ENCODE measurements around the gene DIPK2B. TPM values are rescaled to one million over a fixed set of nuclear protein-coding genes. Genes with fewer than 3 reads are reported as not detected.

DIPK2B gene
- total and polyA plus RNA-seq, 9 of the 15 experiments (the other 6 are each of a cell fraction or from before 2014, with no cell fraction given) = not detected

DNA sequence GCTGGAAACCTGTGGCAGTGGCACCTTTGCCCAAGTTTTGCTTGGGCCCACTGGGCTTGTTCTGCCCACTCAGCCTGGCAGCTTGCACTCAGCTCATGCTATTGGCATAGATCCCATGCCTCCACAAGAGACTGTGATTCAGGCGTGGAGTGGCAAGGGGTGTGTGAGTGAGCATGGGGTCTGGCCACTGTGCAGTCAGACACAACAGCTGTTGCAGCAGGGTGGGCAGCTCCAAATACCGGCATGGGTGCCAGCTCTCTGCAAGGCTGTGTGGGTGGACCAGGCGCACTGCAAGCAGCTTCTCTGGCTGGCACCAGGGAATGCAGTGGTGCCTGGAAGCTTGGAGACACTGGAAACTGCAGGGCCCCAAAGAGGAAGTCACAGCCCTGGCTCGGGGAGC is 27.4 kb upstream of the DIPK2B start (continued):
- TF ChIP-seq GTF2B (IDR thresholded peaks at IDR 0.05; ENCODE audit: extremely low read depth, insufficient read length) = no peak
- no peak for TF ChIP-seq ZBTB34 (CRISPR knock-in tag; IDR thresholded peaks at IDR 0.05)
- no peak for TF ChIP-seq ZNF696 (CRISPR knock-in tag; conservative IDR thresholded peaks at IDR 0.05)
- no peak for TF ChIP-seq CHD1 (IDR thresholded peaks at IDR 0.05; ENCODE audit: low read length)

DNA sequence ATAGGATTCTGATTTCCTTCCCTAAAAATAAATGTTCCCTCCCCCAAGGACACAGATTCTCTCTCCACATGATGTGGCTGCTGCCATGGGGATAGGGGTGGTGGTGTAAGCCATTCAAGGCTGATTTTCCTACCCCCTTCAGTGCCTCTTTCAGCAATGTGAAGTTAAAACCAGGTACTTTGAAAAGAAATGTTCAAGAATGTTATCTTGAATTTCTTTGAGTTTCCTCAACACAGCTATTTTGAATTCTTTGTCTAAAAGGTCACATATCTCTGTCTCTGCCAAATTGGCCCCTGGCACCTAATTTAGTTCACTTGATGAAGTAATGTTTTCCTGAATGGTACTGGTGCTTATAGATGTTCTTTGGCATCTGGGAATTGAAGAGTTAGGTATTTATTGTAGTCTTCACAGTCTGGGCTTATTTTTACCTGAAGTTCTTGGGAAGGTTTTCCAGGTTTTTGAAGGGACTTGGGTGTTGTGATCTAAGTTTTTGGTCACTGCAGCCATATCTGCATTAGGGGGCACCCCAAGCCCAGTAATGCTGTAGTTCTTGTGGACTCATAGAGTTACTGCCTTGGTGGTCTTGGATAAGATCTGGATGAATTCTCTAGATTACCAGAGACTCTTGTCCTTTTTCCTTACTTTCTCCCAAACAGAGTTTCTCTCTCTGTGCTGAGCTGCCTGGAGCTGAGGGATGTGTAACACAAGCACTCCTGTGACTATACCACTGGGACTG is 7.6 kb upstream of the DIPK2B start:
- no peak overlapping the region for H3K27ac ChIP-seq (ENCODE audit: extremely low read depth, low read depth, low read length)
- in situ Hi-C loops (cut with MboI) = no loop called here
- no peaks in the 10 kb centered on the region for H3K36me3 ChIP-seq (ENCODE audit: control insufficient read depth, insufficient read depth, low read length)
- H3K27me3 ChIP-seq (ENCODE audit: control insufficient read depth in 2 of 2, insufficient read depth in 2 of 2, low read length in 2 of 2) = no peaks in the 10 kb centered on the region
- DNase-seq (ENCODE audit: extremely low read depth in 1 of 4, low spot score in 3 of 4) (no peak), ATAC-seq (no peak), FAIRE-seq (no peak)
- intact Hi-C loops (cut with micrococcal nuclease) = no loop called here
- no peak overlapping the region for H2AFZ ChIP-seq (ENCODE audit: low read depth, low read length)
- H3K9ac ChIP-seq (ENCODE audit: insufficient read depth in 1 of 2, low read depth in 2 of 2, low read length in 2 of 2) = no peak overlapping the region
- no peaks in the 10 kb centered on the region for H3K9me3 ChIP-seq (replicated peaks; ENCODE audit: control insufficient read depth, insufficient read depth, low read depth, low read length)
- H3K4me2 ChIP-seq (ENCODE audit: insufficient read depth, low read length) = no peak overlapping the region
- H3K79me2 ChIP-seq (ENCODE audit: control insufficient read depth, insufficient read depth, low read length) = no peaks in the 10 kb centered on the region
- H4K20me1 ChIP-seq (replicated peaks; ENCODE audit: control insufficient read depth, insufficient read depth, low read length) = no peaks in the 10 kb centered on the region
- ChIA-PET POLR2A (no interaction called here), CTCF (ENCODE audit: low intra/inter-chr PET ratio) (no interaction called here)
- no peak overlapping the region for H3K4me3 ChIP-seq
- BruUV-seq (replicated peaks) = no TSS peak
- H3K9me1 ChIP-seq (ENCODE audit: control insufficient read depth, insufficient read depth, low read length) = no peaks in the 10 kb centered on the region
- no peaks in the 10 kb centered on the region for H3K4me1 ChIP-seq (replicated peaks in 1 of 2; ENCODE audit: control insufficient read depth in 2 of 2, insufficient read depth in 2 of 2, low read length in 2 of 2)
- TF ChIP-seq BRCA1 (IDR thresholded peaks at IDR 0.05) (no peak), BRCA1 (CRISPR knock-in tag; IDR thresholded peaks at IDR 0.05) (no peak), RFX7 (CRISPR knock-in tag; IDR thresholded peaks at IDR 0.05) (no peak), CBX3 (IDR thresholded peaks at IDR 0.05; ENCODE audit: borderline replicate concordance in 1 of 2, low read length in 2 of 2) (no peak), U2AF2 (optimal IDR thresholded peaks at IDR 0.05; ENCODE audit: low read depth, low read length) (no peak), CHCHD3 (CRISPR knock-in tag; IDR thresholded peaks at IDR 0.05) (no peak)
- TF ChIP-seq, protein P1, sequence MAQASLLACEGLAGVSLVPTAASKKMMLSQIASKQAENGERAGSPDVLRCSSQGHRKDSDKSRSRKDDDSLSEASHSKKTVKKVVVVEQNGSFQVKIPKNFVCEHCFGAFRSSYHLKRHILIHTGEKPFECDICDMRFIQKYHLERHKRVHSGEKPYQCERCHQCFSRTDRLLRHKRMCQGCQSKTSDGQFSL (CRISPR knock-in tag; IDR thresholded peaks at IDR 0.05) = no peak
- TF ChIP-seq, protein P1 (tag; IDR thresholded peaks at IDR 0.05) = no peak
- TF ChIP-seq, protein P2, sequence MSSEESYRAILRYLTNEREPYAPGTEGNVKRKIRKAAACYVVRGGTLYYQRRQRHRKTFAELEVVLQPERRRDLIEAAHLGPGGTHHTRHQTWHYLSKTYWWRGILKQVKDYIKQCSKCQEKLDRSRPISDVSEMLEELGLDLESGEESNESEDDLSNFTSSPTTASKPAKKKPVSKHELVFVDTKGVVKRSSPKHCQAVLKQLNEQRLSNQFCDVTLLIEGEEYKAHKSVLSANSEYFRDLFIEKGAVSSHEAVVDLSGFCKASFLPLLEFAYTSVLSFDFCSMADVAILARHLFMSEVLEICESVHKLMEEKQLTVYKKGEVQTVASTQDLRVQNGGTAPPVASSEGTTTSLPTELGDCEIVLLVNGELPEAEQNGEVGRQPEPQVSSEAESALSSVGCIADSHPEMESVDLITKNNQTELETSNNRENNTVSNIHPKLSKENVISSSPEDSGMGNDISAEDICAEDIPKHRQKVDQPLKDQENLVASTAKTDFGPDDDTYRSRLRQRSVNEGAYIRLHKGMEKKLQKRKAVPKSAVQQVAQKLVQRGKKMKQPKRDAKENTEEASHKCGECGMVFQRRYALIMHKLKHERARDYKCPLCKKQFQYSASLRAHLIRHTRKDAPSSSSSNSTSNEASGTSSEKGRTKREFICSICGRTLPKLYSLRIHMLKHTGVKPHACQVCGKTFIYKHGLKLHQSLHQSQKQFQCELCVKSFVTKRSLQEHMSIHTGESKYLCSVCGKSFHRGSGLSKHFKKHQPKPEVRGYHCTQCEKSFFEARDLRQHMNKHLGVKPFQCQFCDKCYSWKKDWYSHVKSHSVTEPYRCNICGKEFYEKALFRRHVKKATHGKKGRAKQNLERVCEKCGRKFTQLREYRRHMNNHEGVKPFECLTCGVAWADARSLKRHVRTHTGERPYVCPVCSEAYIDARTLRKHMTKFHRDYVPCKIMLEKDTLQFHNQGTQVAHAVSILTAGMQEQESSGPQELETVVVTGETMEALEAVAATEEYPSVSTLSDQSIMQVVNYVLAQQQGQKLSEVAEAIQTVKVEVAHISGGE (CRISPR knock-in tag; IDR thresholded peaks at IDR 0.05) = no peak
